GM18867 (cell line): Measurements from ENCODE around the gene SDK1.

Source experiments
- ATAC-seq: cut with Tn5 transposase; IDR thresholded peaks from one replicate; pipeline ENCODE4 v1.9.1; 2021; ENCODE audit warnings: mild to moderate bottlenecking, moderate library complexity; ENCODE audit not compliant: unreplicated experiment

SDK1 gene

GRCh38 chr7:3771906-3772305 is 470.9 kb downstream of the SDK1 start:
- no peak for ATAC-seq

GRCh38 chr7:3778345-3778744 is 477.3 kb downstream of the SDK1 start:
- ATAC-seq: no peak

GRCh38 chr7:3780016-3780415 is 479.0 kb downstream of the SDK1 start:
- ATAC-seq: no peak

GRCh38 chr7:3780525-3780924 is 479.5 kb downstream of the SDK1 start:
- ATAC-seq: no peak

GRCh38 chr7:3781607-3782006 is 480.6 kb downstream of the SDK1 start:
- no peak for ATAC-seq

- ATAC-seq: no peak
Observed at GRCh38 chr7:3787717-3788264, 486.7 kb downstream of the SDK1 start.

- ATAC-seq: no peak
Observed at GRCh38 chr7:3790803-3791202, 489.8 kb downstream of the SDK1 start.

GRCh38 chr7:3791327-3791726 is 490.3 kb downstream of the SDK1 start:
- ATAC-seq: no peak

- ATAC-seq: no peak
Observed at GRCh38 chr7:3795141-3795540, 494.1 kb downstream of the SDK1 start.

- ATAC-seq: no peak
Observed at GRCh38 chr7:3795781-3796180, 494.7 kb downstream of the SDK1 start.

GRCh38 chr7:3805151-3805550 is 504.1 kb downstream of the SDK1 start:
- no peak for ATAC-seq

- no peak for ATAC-seq
Observed at GRCh38 chr7:3806516-3806915, 505.5 kb downstream of the SDK1 start.

- no peak for ATAC-seq
Observed at GRCh38 chr7:3807824-3808223, 506.8 kb downstream of the SDK1 start.

- no peak for ATAC-seq
Observed at GRCh38 chr7:3821488-3821887, 520.4 kb downstream of the SDK1 start.

- ATAC-seq: no peak
Observed at GRCh38 chr7:3825491-3825890, 524.4 kb downstream of the SDK1 start.

- no peak for ATAC-seq
Observed at GRCh38 chr7:3832199-3832598, 531.1 kb downstream of the SDK1 start.

GRCh38 chr7:3835109-3835508 is 534.1 kb downstream of the SDK1 start:
- no peak for ATAC-seq

- ATAC-seq: no peak
Observed at GRCh38 chr7:3836855-3837254, 535.8 kb downstream of the SDK1 start.

GRCh38 chr7:3844540-3845151 is 543.6 kb downstream of the SDK1 start:
- ATAC-seq: no peak

- no peak for ATAC-seq
Observed at GRCh38 chr7:3846738-3847137, 545.7 kb downstream of the SDK1 start.

- no peak for ATAC-seq
Observed at GRCh38 chr7:3847336-3847735, 546.3 kb downstream of the SDK1 start.

- ATAC-seq: no peak
Observed at GRCh38 chr7:3859431-3859830, 558.4 kb downstream of the SDK1 start.

GRCh38 chr7:3860932-3861331 is 559.9 kb downstream of the SDK1 start:
- no peak for ATAC-seq
